NCI-H1436 (cell line): Measurements from ENCODE around the gene ECT2L.
"Not testable (repeated sequence)": the region's sequence is repeated elsewhere in the genome, so short reads cannot be mapped to it uniquely, and the experiment has no call there.

ENCODE experiments used
- DNase-seq: peaks from one replicate; lab custom pipeline; 2025; lab: John Stamatoyannopoulos, UW

The ECT2L gene

GRCh38 chr6:138936873-138937272 lies 141.0 kb downstream of the ECT2L start:
- not testable (repeated sequence) for DNase-seq

DNA sequence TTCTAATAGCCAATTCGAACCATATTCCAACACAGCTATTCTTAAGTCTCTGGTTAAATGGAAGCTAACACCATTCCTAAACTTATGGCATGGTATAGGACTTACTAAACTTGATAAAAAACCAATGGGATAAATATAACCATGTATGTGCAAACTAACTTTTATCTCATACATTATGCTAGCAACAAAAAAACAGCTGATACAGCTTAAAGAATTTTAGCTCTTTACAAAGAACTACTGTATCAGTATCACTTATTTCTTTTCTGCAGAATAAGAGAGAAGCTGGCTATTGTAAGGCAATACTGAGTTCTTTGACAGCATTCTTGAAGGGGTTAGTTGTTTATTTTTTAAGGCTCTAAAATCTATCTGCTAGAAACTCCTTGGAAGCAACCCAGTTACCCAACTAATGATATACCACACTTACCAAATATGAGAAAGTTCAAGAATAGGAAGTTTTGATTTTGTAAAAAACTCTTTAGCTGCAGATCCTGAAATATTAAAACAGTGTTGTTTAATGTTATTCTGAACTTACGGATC lies 147.3 kb downstream of the ECT2L start:
- DNase-seq = no peak

DNA sequence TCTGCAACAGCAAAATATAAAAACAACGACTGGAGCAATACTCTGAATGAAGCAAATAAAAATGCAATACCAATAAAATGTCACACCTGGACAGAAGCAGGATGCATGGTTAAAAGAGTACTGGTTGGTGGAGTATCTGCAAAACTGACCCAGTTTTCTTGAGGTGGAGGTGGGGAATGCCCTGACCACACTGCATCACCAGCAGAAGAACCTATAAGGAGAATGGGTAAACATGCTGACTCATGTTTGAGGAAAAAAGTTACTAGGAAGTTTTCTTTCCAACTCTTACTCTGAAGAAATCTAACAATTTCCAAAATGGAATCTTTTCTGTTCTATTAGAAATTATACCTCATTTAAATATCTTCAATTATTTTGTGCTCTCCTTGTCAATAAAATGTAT lies 148.5 kb downstream of the ECT2L start:
- no peak for DNase-seq

GRCh38 chr6:138945354-138945753 lies 149.5 kb downstream of the ECT2L start:
- DNase-seq = no peak

GRCh38 chr6:138948004-138948403 lies 152.1 kb downstream of the ECT2L start:
- no peak for DNase-seq

DNA sequence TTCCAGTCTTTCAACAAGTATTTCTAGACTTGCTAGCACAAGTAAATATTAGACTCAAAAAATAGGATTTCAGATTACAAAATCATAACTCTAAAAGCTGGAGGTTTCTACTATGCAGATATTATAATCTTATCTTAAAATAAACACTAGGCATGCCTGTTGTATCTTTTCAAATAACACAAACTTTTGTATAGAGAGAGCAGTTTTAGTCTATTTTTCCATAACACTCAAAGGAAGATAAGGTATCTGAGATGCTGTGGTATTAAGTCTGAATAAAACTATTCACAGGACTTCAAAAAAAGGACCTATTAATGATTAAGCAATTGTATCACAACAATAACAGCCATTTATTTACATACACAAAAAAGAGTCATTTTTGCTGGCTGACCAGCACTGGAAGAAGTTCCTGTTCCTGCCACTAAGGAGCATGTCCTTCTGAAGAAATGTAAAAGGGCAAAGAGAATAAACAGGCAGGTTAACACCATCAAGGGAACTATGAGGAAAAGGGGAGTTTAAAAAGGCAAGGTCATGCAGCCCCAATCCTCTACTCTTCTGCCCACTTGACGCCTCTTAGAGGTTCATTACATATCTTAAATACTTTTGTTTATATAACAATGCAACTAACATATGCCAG lies 152.8 kb downstream of the ECT2L start:
- DNase-seq = no peak

DNA sequence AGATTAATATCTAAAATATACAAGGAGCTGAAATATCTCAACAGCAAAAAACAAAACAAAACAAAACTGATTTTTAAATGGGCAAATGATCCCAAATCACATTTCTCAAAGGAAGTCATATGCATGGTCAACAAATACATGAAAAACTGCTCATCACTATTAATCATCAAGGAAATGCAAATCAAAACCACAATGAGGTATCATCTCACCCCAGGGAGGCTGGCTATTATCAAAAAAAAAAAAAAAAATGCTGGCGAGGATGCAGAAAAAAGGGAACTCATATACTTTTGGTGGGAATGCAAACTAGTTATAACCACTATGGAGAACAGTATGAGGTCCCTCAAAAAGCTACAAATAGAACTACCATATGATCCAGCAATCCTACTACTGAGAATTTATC lies 157.6 kb downstream of the ECT2L start:
- DNase-seq = no peak
